Ishikawa (cell line): ENCODE results near the gene HINT2.

Experiments used
- EGR1 ChIP-seq: IDR thresholded peaks from 2 replicates; pipeline ENCODE4 v1.6.1; 2012
- MAX ChIP-seq: IDR thresholded peaks from 2 replicates; pipeline ENCODE4 v1.6.1; 2012
- TCF12 ChIP-seq: IDR thresholded peaks from 2 replicates; pipeline ENCODE4 v1.6.1; 2012; ENCODE audit warnings: low read depth

- TF ChIP-seq EGR1, result no peak
- TF ChIP-seq TCF12, result no peak
- TF ChIP-seq MAX, result no peak
Observed at GRCh38 chr9:35813434-35814105, 1.3 kb downstream of the HINT2 start.
